ENCODE measurements around the gene AVEN.

The AVEN gene

DNA sequence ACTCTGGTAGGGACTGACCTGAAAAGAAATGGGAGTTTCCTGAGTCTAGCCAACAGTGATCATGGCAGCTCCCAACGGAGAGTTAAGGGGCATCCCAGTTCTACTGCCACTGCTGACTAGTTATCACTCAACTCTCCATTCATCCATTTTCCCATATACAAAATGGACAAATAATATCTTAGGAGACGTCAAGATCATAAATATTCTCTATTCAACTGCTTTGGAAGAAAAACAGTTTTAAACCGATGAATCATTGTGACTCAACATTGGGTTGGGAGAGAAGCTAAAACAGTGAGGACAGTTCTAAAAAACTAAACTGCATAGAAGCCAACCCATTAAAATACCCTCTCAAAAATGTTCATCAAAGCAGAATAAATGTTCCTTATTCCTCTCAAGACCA, 128.3 kb downstream of the AVEN start:
- no peak for DNase-seq

- no peak for DNase-seq
Measured at GRCh38 chr15:33908406-33908805, 130.6 kb downstream of the AVEN start.

- DNase-seq: no peak
Measured at GRCh38 chr15:33907326-33907725, 131.7 kb downstream of the AVEN start.

GRCh38 chr15:33903661-33904060, 135.3 kb downstream of the AVEN start:
- no peak for DNase-seq

GRCh38 chr15:33902043-33902442, 137.0 kb downstream of the AVEN start:
- no peak for DNase-seq

- DNase-seq: no peak
Measured at GRCh38 chr15:33894193-33894592, 144.8 kb downstream of the AVEN start.

GRCh38 chr15:33888176-33888575, 150.8 kb downstream of the AVEN start:
- no peak for DNase-seq

- no peak for DNase-seq
Measured at GRCh38 chr15:33882921-33883320, 156.1 kb downstream of the AVEN start.

DNA sequence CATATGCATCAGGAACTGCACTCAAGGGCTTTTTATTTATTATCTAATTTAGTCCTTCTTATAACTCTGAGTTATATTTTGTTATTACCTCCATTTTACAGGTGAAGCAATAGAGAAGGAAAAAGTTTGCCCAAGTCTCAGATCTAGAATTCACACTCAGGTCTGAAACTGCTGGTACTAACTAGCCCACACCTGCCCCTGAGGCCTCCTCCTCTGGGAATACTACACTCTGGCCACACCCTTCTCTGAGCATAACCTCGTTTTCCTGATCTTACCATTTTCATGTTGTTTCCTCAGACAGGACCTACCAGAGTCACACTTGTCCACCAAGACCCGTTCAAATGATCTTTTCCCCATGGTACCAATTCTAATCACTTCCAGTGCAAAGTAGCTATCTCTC, 164.8 kb downstream of the AVEN start:
- DNase-seq: no peak

DNA sequence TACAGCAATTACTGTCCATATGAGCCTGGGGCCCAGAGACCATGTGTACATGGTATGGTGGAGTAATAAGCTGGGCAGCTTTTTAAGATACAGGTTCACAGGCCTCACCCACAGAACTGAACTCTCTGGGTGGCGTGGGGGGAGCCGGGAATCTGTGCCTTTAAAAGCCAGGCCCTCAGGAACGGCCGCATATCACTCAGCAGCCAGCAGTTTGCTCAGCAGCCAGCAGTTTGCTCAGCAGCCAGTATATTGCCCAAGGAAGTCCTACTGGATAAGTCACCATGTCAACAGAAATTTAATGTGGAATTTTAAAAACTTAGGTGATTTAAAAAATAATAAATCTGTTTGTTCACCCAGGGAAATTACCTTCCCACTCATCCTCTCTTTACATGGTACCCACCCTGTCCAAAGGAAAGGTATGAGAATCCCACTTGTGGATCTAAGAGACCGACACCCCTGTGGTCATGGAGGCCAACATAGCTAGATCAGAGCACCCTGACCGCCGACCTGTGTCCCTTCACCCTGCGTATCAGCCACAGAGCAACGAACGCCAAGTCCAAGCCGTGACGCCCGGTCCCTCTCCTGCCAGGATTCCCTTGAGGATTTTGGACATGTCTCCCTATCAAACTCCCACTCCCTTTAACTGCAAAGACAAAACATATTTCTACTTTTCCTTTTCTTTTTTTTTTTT, 166.4 kb downstream of the AVEN start:
- no peak for DNase-seq

DNA sequence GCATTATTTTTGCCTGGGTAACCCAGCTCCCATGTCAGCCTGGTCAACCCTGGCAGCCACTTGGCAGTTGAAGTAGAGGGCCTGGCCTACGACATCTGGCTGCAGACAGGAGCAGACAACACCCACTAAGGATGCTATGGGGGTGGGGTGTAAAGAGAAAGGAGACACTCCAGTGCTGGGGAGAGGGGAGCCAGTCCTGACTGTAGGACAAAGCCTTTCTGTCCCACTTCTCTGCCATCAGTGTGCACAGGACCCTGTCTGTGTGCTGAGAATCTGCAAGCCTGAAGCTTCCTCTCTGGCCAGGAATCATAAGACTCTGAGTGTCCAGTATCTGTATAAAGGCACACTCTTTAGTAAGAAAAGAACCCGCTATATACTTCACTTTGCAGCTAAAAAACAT, 167.0 kb downstream of the AVEN start:
- DNase-seq: peak; percentile 7

DNA sequence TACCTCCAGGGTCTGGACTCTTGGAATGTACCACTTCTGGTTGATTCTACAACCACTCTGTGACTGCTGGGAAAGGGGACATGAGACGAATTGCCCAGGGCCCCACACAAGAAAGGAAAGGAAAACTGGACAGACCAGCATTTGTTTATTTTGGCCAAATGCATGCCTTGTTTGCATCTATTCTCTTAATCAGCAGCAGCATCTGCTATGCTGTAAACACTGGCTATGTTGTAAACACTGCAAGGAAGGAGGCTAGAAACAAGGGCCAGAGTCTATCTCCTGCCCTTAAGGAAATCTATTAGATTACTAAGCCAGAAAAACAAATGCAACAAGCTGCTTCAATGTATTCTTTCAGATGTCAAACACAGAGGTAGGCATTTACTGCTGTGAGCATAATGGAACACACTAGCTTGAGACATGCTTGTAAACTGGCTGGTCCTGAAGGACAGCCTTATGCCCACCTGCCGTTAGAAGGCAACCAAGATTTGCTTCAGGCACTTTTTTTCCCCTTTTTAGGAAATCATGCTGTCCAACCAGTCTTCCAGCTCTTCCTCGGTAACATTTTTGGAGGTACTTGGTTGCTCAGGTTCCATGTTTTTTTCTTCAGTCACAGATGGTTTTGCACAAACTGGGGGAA, 172.8 kb downstream of the AVEN start:
- DNase-seq: no peak

GRCh38 chr15:33865416-33865815, 173.6 kb downstream of the AVEN start:
- DNase-seq: no peak

GRCh38 chr15:33864360-33865075, 174.5 kb downstream of the AVEN start:
- DNase-seq: no peak

DNA sequence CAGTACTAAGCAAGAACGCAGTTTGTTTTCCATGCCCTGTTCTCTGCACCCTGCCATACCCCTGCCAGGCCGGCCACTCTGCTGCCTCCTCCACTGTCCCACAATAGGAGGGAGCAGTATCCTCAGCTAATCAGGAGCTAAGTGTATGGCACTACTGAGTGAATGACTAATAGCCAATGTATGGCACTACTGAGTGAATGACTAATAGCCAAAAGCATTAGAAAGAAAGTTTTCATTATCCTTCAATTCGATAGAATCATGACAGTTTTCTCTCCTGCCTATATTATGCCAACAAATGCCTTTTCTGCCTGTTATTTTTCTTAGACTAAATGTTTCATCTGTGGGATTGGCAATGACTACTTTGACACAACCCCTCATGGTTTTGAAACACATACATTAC, 178.2 kb downstream of the AVEN start:
- no peak for DNase-seq

GRCh38 chr15:33859992-33860545, 178.9 kb downstream of the AVEN start:
- DNase-seq: no peak

DNA sequence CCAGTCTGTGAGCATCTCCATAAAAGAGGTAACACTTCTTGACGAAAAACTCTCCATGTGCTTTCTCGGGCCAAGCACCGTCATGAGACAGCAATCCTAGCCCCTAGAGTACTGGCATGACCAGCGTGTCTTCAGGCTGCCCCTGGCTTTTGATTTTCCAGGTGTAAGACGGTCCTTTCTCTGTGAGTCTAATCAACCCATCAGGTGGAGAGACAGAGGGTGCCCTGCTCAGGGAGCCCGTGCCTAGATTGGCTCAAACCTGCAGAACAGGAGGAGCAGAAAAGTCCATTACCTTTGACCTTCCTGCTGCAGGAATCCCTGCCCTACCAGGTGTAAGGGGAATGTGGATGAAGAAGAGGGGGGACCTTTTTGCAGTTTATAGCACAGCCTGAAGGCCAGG, 180.2 kb downstream of the AVEN start:
- no peak for DNase-seq

DNA sequence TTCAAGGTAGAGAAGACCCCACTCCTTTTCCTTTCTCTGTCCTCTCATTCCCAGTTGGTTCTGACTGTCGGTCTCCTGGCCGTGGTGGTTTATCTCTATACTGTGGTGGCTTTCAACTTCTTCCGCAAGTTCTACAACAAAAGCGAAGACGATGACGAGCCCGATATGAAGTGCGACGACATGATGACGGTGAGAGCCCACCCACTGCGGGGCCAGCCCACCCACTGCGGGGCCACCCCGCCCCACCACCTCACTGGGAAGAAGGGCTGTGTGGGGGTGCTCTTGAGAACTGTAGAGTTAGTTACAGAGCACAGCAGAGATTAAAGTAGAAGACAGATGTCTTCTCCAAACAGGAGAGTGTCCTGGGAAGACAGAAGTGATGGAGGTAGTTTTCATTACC, 181.3 kb downstream of the AVEN start:
- DNase-seq: no peak

DNA sequence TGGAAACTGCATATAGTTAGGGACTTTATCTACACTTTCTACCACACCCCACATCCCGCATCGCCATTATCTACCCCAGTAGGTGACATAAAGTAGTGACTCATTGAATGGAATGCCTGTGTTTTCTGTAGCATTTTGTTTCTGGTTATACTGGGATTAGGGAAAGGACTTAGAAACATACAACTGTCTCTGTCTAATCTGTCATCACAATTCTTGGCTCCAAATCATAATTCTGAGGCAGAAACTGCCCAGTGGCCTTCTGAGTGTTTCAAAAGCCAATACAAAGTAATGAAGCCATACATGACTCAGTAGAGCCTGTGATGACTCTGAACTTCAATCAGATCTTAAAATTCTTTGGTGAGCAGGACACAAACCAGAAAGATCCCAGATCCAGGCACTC, 186.4 kb downstream of the AVEN start:
- DNase-seq: no peak

GRCh38 chr15:33852094-33852493, 186.9 kb downstream of the AVEN start:
- no peak for DNase-seq

- DNase-seq: no peak
Measured at GRCh38 chr15:33851079-33851478, 187.9 kb downstream of the AVEN start.

GRCh38 chr15:33848011-33848410, 191.0 kb downstream of the AVEN start:
- DNase-seq: no peak

- DNase-seq: no peak
Measured at GRCh38 chr15:33846862-33847261, 192.1 kb downstream of the AVEN start.

GRCh38 chr15:33846142-33846541, 192.9 kb downstream of the AVEN start:
- no peak for DNase-seq
